Activated naive CD4-positive, alpha-beta T cell treated with anti-CD3 and anti-CD28 coated beads, Interleukin-2, amount 50 U/mL, for 72 hours (primary cell): ENCODE data around the gene EIF4G3. TPM values are rescaled to one million over a fixed set of nuclear protein-coding genes. Genes with fewer than 3 reads are reported as not detected.

Source experiments
- ATAC-seq, 2 donors: fragments of 150-1000 bp; cut with Tn5 transposase; 2 replicates each; pipeline ENCODE4 v1.10.0; 2021; ENCODE audit warnings: mild to moderate bottlenecking in 2 of 2, moderate library complexity in 2 of 2
- DNase-seq, 2 donors: peaks; one replicate each; pipeline ENCODE4 v3.0.0; 2021 to 2022; ENCODE audit warnings: low spot score in 2 of 2
- H3K27ac Mint-ChIP-seq, 2 donors: one replicate each; pipeline ENCODE4 v1.8.0; 2022; ENCODE audit warnings: mild to moderate bottlenecking in 2 of 2, mixed read lengths in 2 of 2
- H3K36me3 Mint-ChIP-seq, 2 donors: one replicate each; pipeline ENCODE4 v1.8.0; 2022; ENCODE audit warnings: mixed read lengths in 2 of 2
- H3K9me3 Mint-ChIP-seq, 2 donors: one replicate each; pipeline ENCODE4 v1.8.0; 2022; ENCODE audit warnings: mixed read lengths in 2 of 2
- total RNA-seq, 2 donors: library from RNA; stranded (reverse); gene quantifications; one replicate each; pipeline ENCODE4 v1.2.3, GENCODE V29; 2022

EIF4G3 gene
- total RNA-seq, 2 donors from 2014 or later: 38.4 to 45.1 TPM

- H3K9me3 Mint-ChIP-seq: no peaks in the 10 kb centered on the region
- peaks cover 0 to 17% of the 10 kb centered on the region in 2 donors for H3K36me3 Mint-ChIP-seq
- no peak for ATAC-seq
Observed at GRCh38 chr1:20849100-20849499, 327.6 kb downstream of the EIF4G3 start.

GRCh38 chr1:20848162-20848561 is 328.5 kb downstream of the EIF4G3 start:
- Mint-ChIP-seq H3K9me3 (no peaks in the 10 kb centered on the region), H3K36me3 (peaks cover 0 to 17% of the 10 kb centered on the region in 2 donors), H3K27ac (peak overlapping the region in 1 of 2 donors; percentile 14)
- ATAC-seq (no peak), DNase-seq (no peak)

More at GRCh38 chr1:20849100-20849499, 327.6 kb downstream of the EIF4G3 start:
- H3K27ac Mint-ChIP-seq: no peak overlapping the region
- no peak for DNase-seq

GRCh38 chr1:20847611-20848080 is 329.1 kb downstream of the EIF4G3 start:
- Mint-ChIP-seq H3K9me3 (no peaks in the 10 kb centered on the region), H3K36me3 (peaks cover 0 to 17% of the 10 kb centered on the region in 2 donors), H3K27ac (no peak overlapping the region)
- ATAC-seq (no peak), DNase-seq (no peak)

- DNase-seq (no peak), ATAC-seq (no peak)
- Mint-ChIP-seq H3K9me3 (no peaks in the 10 kb centered on the region), H3K27ac (no peak overlapping the region), H3K36me3 (peaks cover 0 to 17% of the 10 kb centered on the region in 2 donors)
Observed at GRCh38 chr1:20846461-20847374, 330.0 kb downstream of the EIF4G3 start.

- Mint-ChIP-seq H3K9me3 (no peaks in the 10 kb centered on the region), H3K27ac (peak overlapping the region in 1 of 2 donors; percentile 60), H3K36me3 (no peaks in the 10 kb centered on the region)
- DNase-seq (no peak), ATAC-seq (no peak)
Observed at GRCh38 chr1:20840731-20841130, 336.0 kb downstream of the EIF4G3 start.

- peaks cover 9 to 12% of the 10 kb centered on the region in 2 donors for H3K36me3 Mint-ChIP-seq
- ATAC-seq (no peak), DNase-seq (no peak)
- H3K9me3 Mint-ChIP-seq: no peaks in the 10 kb centered on the region
- no peak overlapping the region for H3K27ac Mint-ChIP-seq
Observed at GRCh38 chr1:20837554-20838192, 339.0 kb downstream of the EIF4G3 start.

- Mint-ChIP-seq H3K36me3 (peaks cover 9 to 12% of the 10 kb centered on the region in 2 donors), H3K27ac (no peak overlapping the region), H3K9me3 (no peaks in the 10 kb centered on the region)
- no peak for DNase-seq
- ATAC-seq: no peak
Observed at GRCh38 chr1:20836230-20836629, 340.5 kb downstream of the EIF4G3 start.

GRCh38 chr1:20834780-20835179 is 341.9 kb downstream of the EIF4G3 start:
- no peaks in the 10 kb centered on the region for H3K9me3 Mint-ChIP-seq
- H3K36me3 Mint-ChIP-seq: peaks cover 9 to 12% of the 10 kb centered on the region in 2 donors
- no peak overlapping the region for H3K27ac Mint-ChIP-seq
- DNase-seq (no peak), ATAC-seq (no peak)

- no peak overlapping the region for H3K27ac Mint-ChIP-seq
- H3K9me3 Mint-ChIP-seq: no peaks in the 10 kb centered on the region
- DNase-seq: no peak
- ATAC-seq: no peak
- H3K36me3 Mint-ChIP-seq: peaks cover 9 to 12% of the 10 kb centered on the region in 2 donors
Observed at GRCh38 chr1:20834192-20834591, 342.5 kb downstream of the EIF4G3 start.

- ATAC-seq: no peak
- DNase-seq: no peak
- Mint-ChIP-seq H3K36me3 (peaks cover 9 to 12% of the 10 kb centered on the region in 2 donors), H3K27ac (no peak overlapping the region), H3K9me3 (no peaks in the 10 kb centered on the region)
Observed at GRCh38 chr1:20830378-20830777, 346.3 kb downstream of the EIF4G3 start.

- ATAC-seq (no peak), DNase-seq (no peak)
- H3K27ac Mint-ChIP-seq: no peak overlapping the region
- H3K9me3 Mint-ChIP-seq: no peaks in the 10 kb centered on the region
- peaks cover 7 to 12% of the 10 kb centered on the region in 2 donors for H3K36me3 Mint-ChIP-seq
Observed at GRCh38 chr1:20829946-20830345, 346.8 kb downstream of the EIF4G3 start.

- H3K27ac Mint-ChIP-seq: no peak overlapping the region
- DNase-seq (no peak), ATAC-seq (no peak)
- no peaks in the 10 kb centered on the region for H3K9me3 Mint-ChIP-seq
- peaks cover 3 to 12% of the 10 kb centered on the region in 2 donors for H3K36me3 Mint-ChIP-seq
Observed at GRCh38 chr1:20829531-20829930, 347.2 kb downstream of the EIF4G3 start.

GRCh38 chr1:20823845-20824244 is 352.9 kb downstream of the EIF4G3 start:
- H3K36me3 Mint-ChIP-seq: no peaks in the 10 kb centered on the region
- DNase-seq (no peak), ATAC-seq (no peak)
- H3K9me3 Mint-ChIP-seq: no peaks in the 10 kb centered on the region
- no peak overlapping the region for H3K27ac Mint-ChIP-seq

- Mint-ChIP-seq H3K36me3 (no peaks in the 10 kb centered on the region), H3K9me3 (no peaks in the 10 kb centered on the region), H3K27ac (no peak overlapping the region)
- ATAC-seq (no peak), DNase-seq (no peak)
Observed at GRCh38 chr1:20821466-20821865, 355.2 kb downstream of the EIF4G3 start.

GRCh38 chr1:20819818-20820217 is 356.9 kb downstream of the EIF4G3 start:
- Mint-ChIP-seq H3K9me3 (no peaks in the 10 kb centered on the region), H3K27ac (peak overlapping the region in 1 of 2 donors; percentile 81), H3K36me3 (no peaks in the 10 kb centered on the region)
- ATAC-seq: no peak
- DNase-seq: no peak

- ATAC-seq (no peak), DNase-seq (no peak)
- H3K27ac Mint-ChIP-seq: no peak overlapping the region
Observed at GRCh38 chr1:20814534-20814871, 362.2 kb downstream of the EIF4G3 start.

GRCh38 chr1:20811916-20812315 is 364.8 kb downstream of the EIF4G3 start:
- no peak overlapping the region for H3K27ac Mint-ChIP-seq
- ATAC-seq (no peak), DNase-seq (no peak)

More at GRCh38 chr1:20814534-20814871, 362.2 kb downstream of the EIF4G3 start:
- Mint-ChIP-seq H3K36me3 (no peaks in the 10 kb centered on the region), H3K9me3 (no peaks in the 10 kb centered on the region)

More at GRCh38 chr1:20811916-20812315, 364.8 kb downstream of the EIF4G3 start:
- no peaks in the 10 kb centered on the region for H3K9me3 Mint-ChIP-seq
- H3K36me3 Mint-ChIP-seq: no peaks in the 10 kb centered on the region
